SU-DHL-6 (cell line): ENCODE data around the gene SYDE2.

Experiments
- H2AFZ ChIP-seq: fragments of 200-600 bp; sonication (generic); 2 replicates; pipeline ENCODE4 v1.6.1; 2014; ENCODE audit warnings: low read depth, mild to moderate bottlenecking, moderate library complexity, mixed read lengths, antibody characterized with exemption, low read length; ENCODE audit not compliant: severe bottlenecking
- H3F3A ChIP-seq: fragments of 200-600 bp; shearing (Covaris generic); 2 replicates; pipeline ENCODE4 v1.6.0; 2016; ENCODE audit warnings: antibody characterized with exemption, mild to moderate bottlenecking; ENCODE audit not compliant: insufficient read depth
- H3K27ac ChIP-seq: fragments of 200-600 bp; sonication (generic); 2 replicates; pipeline ENCODE4 v1.5.1; 2016; ENCODE audit warnings: low read depth, mild to moderate bottlenecking, low read length, moderate library complexity, mixed read lengths
- H3K27me3 ChIP-seq: fragments of 200-600 bp; sonication (generic), shearing (Covaris generic); 2 replicates; pipeline ENCODE4 v1.6.0; 2014; ENCODE audit warnings: mild to moderate bottlenecking, low read length
- H3K36me3 ChIP-seq: fragments of 200-600 bp; sonication (generic); 2 replicates; pipeline ENCODE4 v1.6.1; 2014; ENCODE audit warnings: mild to moderate bottlenecking, low read length, mixed read lengths
- H3K4me2 ChIP-seq: fragments of 300-600, 200-600 bp; shearing (Covaris generic), sonication (generic); 2 replicates; pipeline ENCODE4 v1.6.0; 2014; ENCODE audit warnings: low read length, low read depth, mild to moderate bottlenecking; ENCODE audit not compliant: poor library complexity, severe bottlenecking
- H3K4me3 ChIP-seq: fragments of 200-600 bp; sonication (generic); 2 replicates; pipeline ENCODE4 v1.5.1; 2014; ENCODE audit warnings: antibody characterized with exemption, low read length, mild to moderate bottlenecking, mixed read lengths; ENCODE audit not compliant: insufficient read depth, poor library complexity, severe bottlenecking
- H3K79me2 ChIP-seq: fragments of 200-600 bp; sonication (generic); 2 replicates; pipeline ENCODE4 v1.6.1; 2014; ENCODE audit warnings: mild to moderate bottlenecking, low read length, moderate library complexity; ENCODE audit not compliant: insufficient read depth
- H3K9ac ChIP-seq: fragments of 200-600 bp; sonication (generic); 2 replicates; pipeline ENCODE4 v1.7.0; 2014; ENCODE audit warnings: mild to moderate bottlenecking, low read length
- H3K9me2 ChIP-seq: fragments of 200-600 bp; sonication (generic); replicated peaks from 2 replicates; pipeline ENCODE4 v1.6.1; 2014; ENCODE audit warnings: low read length; ENCODE audit not compliant: insufficient read depth
- H3K9me3 ChIP-seq: fragments of 200-600 bp; sonication (generic); 2 replicates; pipeline ENCODE4 v1.6.1; 2014; ENCODE audit warnings: low read length, mixed read lengths; ENCODE audit not compliant: insufficient read depth
- H4K20me1 ChIP-seq: fragments of 200-600 bp; sonication (generic); 2 replicates; pipeline ENCODE4 v1.6.1; 2014; ENCODE audit warnings: low read depth, mild to moderate bottlenecking, antibody characterized with exemption, low read length, moderate library complexity, mixed read lengths
- EZH2phosphoT487 ChIP-seq: fragments of 200-600 bp; sonication (generic), shearing (Covaris generic); conservative IDR thresholded peaks from 2 replicates; pipeline ENCODE4 v1.6.1; 2018; ENCODE audit warnings: mild to moderate bottlenecking, antibody characterized with exemption, low read length, moderate library complexity, mixed read lengths
- TF ChIP-seq, protein P1 (sequence below): fragments of 200-600 bp; sonication (generic); IDR thresholded peaks from one replicate; pipeline ENCODE4 v1.5.1; 2017; ENCODE audit warnings: antibody characterized with exemption, mild to moderate bottlenecking, low read length, moderate library complexity; ENCODE audit not compliant: insufficient read depth, poor library complexity, severe bottlenecking

Gene SYDE2

DNA sequence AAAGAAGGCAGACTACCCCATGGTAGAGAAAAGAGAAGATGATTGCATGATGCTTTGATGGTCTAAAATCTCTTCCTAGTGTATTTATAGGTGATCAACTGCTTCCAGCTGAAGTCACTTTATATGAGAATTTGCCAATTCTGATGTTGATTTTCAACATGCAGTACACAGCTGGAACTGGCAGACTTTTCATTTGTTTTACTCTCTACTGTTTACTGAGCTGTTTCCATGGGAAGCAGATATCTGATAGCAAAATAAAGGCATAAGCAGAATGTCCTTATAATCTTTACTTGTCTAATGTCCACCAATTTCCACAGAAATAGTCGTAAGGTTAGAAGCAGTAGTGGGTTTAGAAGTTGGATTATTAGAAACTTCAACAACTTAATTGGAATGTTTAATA is 74.9 kb downstream of the SYDE2 start:
- no peak overlapping the region for H2AFZ ChIP-seq
- H3K36me3 ChIP-seq: no peaks in the 10 kb centered on the region
- TF ChIP-seq EZH2phosphoT487: no peak
- TF ChIP-seq, protein P1, sequence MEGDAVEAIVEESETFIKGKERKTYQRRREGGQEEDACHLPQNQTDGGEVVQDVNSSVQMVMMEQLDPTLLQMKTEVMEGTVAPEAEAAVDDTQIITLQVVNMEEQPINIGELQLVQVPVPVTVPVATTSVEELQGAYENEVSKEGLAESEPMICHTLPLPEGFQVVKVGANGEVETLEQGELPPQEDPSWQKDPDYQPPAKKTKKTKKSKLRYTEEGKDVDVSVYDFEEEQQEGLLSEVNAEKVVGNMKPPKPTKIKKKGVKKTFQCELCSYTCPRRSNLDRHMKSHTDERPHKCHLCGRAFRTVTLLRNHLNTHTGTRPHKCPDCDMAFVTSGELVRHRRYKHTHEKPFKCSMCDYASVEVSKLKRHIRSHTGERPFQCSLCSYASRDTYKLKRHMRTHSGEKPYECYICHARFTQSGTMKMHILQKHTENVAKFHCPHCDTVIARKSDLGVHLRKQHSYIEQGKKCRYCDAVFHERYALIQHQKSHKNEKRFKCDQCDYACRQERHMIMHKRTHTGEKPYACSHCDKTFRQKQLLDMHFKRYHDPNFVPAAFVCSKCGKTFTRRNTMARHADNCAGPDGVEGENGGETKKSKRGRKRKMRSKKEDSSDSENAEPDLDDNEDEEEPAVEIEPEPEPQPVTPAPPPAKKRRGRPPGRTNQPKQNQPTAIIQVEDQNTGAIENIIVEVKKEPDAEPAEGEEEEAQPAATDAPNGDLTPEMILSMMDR: no peak
- H3K9me3 ChIP-seq: no peaks in the 10 kb centered on the region
- no peak overlapping the region for H3K4me2 ChIP-seq
- H3K9ac ChIP-seq: no peak overlapping the region
- no peaks in the 10 kb centered on the region for H3K9me2 ChIP-seq
- H3K27me3 ChIP-seq: no peaks in the 10 kb centered on the region
- no peak overlapping the region for H3K27ac ChIP-seq
- H3K4me3 ChIP-seq: no peak overlapping the region
- no peaks in the 10 kb centered on the region for H3F3A ChIP-seq
- H4K20me1 ChIP-seq: no peaks in the 10 kb centered on the region
- no peaks in the 10 kb centered on the region for H3K79me2 ChIP-seq

DNA sequence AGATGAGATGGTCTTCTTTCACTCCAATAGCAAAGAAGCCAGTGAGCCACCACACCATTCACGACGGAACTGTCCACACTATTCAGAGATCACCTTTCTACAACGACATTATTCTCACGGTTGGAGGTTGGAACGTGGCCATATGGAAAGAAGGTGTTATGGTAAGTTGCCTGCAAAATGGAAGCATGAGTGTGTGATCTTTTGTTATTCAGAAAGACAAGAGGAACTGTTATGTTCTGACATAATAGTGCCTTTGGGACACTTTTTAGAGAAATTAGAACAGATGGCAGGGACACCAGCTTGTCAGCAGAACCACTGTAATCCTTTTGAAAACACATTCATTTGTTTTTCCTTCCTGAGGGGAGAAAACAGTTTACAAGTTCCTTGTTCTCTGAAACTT is 76.7 kb downstream of the SYDE2 start:
- H3K9ac ChIP-seq: no peak overlapping the region
- no peak overlapping the region for H2AFZ ChIP-seq
- no peak overlapping the region for H3K4me2 ChIP-seq
- H4K20me1 ChIP-seq: no peaks in the 10 kb centered on the region
- H3K4me3 ChIP-seq: no peak overlapping the region
- TF ChIP-seq EZH2phosphoT487: no peak
- TF ChIP-seq, protein P1: no peak
- no peaks in the 10 kb centered on the region for H3K9me2 ChIP-seq
- H3K36me3 ChIP-seq: no peaks in the 10 kb centered on the region
- no peaks in the 10 kb centered on the region for H3K79me2 ChIP-seq
- no peak overlapping the region for H3K27ac ChIP-seq
- H3F3A ChIP-seq: no peaks in the 10 kb centered on the region
- no peaks in the 10 kb centered on the region for H3K9me3 ChIP-seq
- H3K27me3 ChIP-seq: no peaks in the 10 kb centered on the region

DNA sequence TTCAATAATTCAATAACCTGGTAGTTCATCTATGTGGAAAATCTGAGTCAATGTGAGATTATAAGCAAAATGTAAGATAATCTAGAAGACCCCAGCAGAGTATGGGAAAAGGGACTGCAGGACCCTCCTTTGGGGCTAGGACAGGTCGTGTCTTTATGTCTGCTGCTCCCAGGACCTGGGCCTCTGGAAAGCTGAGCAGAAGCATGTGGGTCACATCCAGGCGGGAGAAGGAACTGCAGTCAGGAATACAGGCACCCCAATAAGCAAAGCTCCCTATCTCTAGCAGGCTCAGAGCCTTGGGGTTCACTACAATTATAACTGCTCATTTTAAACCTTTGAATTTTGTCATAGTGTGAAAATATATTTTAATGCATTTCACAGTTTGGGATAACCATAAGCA is 78.6 kb downstream of the SYDE2 start:
- Histone ChIP-seq H3K27ac (no peak overlapping the region), H3K9me2 (no peaks in the 10 kb centered on the region), H3K4me2 (no peak overlapping the region), H2AFZ (no peak overlapping the region), H3K27me3 (no peaks in the 10 kb centered on the region), H3K9me3 (no peaks in the 10 kb centered on the region), H4K20me1 (no peaks in the 10 kb centered on the region), H3K4me3 (no peak overlapping the region), H3K36me3 (no peaks in the 10 kb centered on the region), H3K9ac (no peak overlapping the region), H3F3A (no peaks in the 10 kb centered on the region), H3K79me2 (no peaks in the 10 kb centered on the region)
- TF ChIP-seq, protein P1: no peak
- TF ChIP-seq EZH2phosphoT487: no peak

DNA sequence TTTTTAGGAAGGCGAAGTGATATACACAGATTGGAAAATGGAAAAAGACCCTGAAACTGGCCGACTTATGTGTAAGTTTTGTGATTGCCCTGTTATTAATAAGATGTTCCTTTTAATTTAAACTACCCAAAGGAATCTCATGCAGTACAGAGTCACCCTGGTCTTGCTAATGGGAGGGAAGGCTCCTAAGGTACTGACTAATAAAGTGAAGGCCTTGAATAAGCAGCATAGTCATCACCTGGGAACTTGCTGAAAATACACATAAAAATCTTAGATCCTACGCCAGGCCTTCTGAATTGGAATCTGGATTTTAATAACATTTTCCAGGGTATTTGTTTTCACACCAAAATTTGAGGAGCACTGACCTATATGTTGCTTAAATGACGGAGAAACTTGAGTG is 79.1 kb downstream of the SYDE2 start:
- Histone ChIP-seq H3K4me2 (no peak overlapping the region), H3K4me3 (no peak overlapping the region), H3K9ac (no peak overlapping the region), H3F3A (no peaks in the 10 kb centered on the region), H3K9me2 (no peaks in the 10 kb centered on the region), H2AFZ (no peak overlapping the region), H3K9me3 (no peaks in the 10 kb centered on the region), H4K20me1 (no peaks in the 10 kb centered on the region), H3K27ac (no peak overlapping the region), H3K36me3 (no peaks in the 10 kb centered on the region), H3K79me2 (no peaks in the 10 kb centered on the region), H3K27me3 (no peaks in the 10 kb centered on the region)
- TF ChIP-seq, protein P1: no peak
- TF ChIP-seq EZH2phosphoT487: no peak
